Measurements from ENCODE around the gene NECTIN4. TPM values are rescaled to one million over a fixed set of nuclear protein-coding genes. Genes with fewer than 3 reads are reported as not detected.

NECTIN4 gene
- total RNA-seq, 1 donor from 2014 or later = not detected

DNA sequence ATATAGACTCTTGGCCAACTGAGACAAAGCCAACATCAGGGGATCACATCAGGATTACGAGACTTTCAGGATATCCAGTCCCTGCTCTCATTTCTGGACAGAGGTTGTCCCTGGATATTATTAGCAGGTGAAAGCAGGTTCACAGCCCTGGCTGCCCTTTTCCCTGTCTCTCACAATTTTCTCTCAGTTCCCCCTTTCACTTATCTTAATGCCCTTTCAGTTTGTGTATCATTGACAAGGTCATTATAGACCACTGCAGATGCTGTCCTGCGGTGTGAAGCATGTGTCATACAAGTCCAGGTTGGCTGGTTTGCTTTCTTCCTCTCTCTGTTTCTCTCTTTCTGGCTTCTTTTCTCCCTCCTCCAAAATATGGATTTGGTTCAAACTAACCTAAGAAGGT is 6.7 kb upstream of the NECTIN4 start:
- TF ChIP-seq, protein P1, sequence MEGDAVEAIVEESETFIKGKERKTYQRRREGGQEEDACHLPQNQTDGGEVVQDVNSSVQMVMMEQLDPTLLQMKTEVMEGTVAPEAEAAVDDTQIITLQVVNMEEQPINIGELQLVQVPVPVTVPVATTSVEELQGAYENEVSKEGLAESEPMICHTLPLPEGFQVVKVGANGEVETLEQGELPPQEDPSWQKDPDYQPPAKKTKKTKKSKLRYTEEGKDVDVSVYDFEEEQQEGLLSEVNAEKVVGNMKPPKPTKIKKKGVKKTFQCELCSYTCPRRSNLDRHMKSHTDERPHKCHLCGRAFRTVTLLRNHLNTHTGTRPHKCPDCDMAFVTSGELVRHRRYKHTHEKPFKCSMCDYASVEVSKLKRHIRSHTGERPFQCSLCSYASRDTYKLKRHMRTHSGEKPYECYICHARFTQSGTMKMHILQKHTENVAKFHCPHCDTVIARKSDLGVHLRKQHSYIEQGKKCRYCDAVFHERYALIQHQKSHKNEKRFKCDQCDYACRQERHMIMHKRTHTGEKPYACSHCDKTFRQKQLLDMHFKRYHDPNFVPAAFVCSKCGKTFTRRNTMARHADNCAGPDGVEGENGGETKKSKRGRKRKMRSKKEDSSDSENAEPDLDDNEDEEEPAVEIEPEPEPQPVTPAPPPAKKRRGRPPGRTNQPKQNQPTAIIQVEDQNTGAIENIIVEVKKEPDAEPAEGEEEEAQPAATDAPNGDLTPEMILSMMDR (conservative IDR thresholded peaks at IDR 0.05) = no peak
- Mint-ChIP-seq H3K4me3 (peak overlapping the region; percentile 35), H3K27ac (ENCODE audit: unreplicated experiment) (no peak overlapping the region), H3K36me3 (ENCODE audit: low read depth) (peaks cover 2% of the 10 kb centered on the region), H3K4me1 (peaks cover 23% of the 10 kb centered on the region), H3K9me3 (no peaks in the 10 kb centered on the region), H3K27me3 (ENCODE audit: low read depth) (peaks cover 19% of the 10 kb centered on the region)
- DNase-seq (ENCODE audit: low read depth, low spot score) = no peak

DNA sequence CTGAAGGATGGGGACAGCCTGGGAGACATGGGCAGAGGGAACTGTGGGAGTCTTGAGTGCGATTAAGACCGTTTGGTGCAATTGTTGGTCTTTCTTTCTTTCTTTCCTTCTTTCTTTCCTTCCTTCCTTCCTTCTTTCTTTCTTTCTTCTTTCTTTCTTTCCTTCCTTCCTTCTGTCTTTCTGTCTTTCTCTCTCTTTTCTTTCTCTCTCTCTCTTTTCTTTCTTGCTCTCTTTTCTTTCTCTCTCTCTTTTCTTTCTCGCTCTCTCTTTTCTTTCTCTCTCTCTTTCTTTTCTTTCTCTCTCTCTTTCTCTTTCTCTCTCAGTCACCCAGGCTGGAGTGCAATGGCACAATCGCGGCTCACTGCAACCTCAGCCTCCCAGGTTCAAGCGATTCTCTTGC is 5.9 kb upstream of the NECTIN4 start:
- no peak overlapping the region for H3K4me3 Mint-ChIP-seq
- no peaks in the 10 kb centered on the region for H3K9me3 Mint-ChIP-seq
- H3K4me1 Mint-ChIP-seq = peaks cover 23% of the 10 kb centered on the region
- TF ChIP-seq, protein P1 (conservative IDR thresholded peaks at IDR 0.05) = no peak
- DNase-seq (ENCODE audit: low read depth, low spot score) = no peak
- H3K36me3 Mint-ChIP-seq (ENCODE audit: low read depth) = peaks cover 2% of the 10 kb centered on the region
- peaks cover 19% of the 10 kb centered on the region for H3K27me3 Mint-ChIP-seq (ENCODE audit: low read depth)
- no peak overlapping the region for H3K27ac Mint-ChIP-seq (ENCODE audit: unreplicated experiment)

DNA sequence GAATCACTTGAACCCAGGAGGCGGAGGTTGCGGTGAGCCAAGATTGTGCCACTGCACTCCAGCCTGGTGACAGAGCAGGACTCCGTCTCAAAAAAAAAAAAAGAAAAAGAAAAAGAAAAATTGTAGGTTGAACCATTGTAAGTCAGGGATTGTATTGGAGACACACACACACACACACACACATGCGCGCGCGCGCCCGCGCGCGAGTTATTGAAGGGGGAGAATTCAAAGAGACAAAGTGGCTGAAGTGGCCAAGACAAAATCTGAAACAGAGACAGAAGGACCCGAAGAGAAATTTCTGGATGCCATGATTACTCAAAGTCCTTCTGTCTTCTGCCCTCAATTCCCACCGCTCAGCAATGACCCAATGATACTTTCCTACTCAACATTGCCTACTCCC is 5.1 kb upstream of the NECTIN4 start:
- DNase-seq (ENCODE audit: low read depth, low spot score) = no peak
- no peak overlapping the region for H3K27ac Mint-ChIP-seq (ENCODE audit: unreplicated experiment)
- no peak overlapping the region for H3K4me3 Mint-ChIP-seq
- H3K36me3 Mint-ChIP-seq (ENCODE audit: low read depth) = peaks cover 2% of the 10 kb centered on the region
- H3K9me3 Mint-ChIP-seq = no peaks in the 10 kb centered on the region
- peaks cover 19% of the 10 kb centered on the region for H3K27me3 Mint-ChIP-seq (ENCODE audit: low read depth)
- TF ChIP-seq, protein P1 (conservative IDR thresholded peaks at IDR 0.05) = no peak
- peaks cover 23% of the 10 kb centered on the region for H3K4me1 Mint-ChIP-seq

DNA sequence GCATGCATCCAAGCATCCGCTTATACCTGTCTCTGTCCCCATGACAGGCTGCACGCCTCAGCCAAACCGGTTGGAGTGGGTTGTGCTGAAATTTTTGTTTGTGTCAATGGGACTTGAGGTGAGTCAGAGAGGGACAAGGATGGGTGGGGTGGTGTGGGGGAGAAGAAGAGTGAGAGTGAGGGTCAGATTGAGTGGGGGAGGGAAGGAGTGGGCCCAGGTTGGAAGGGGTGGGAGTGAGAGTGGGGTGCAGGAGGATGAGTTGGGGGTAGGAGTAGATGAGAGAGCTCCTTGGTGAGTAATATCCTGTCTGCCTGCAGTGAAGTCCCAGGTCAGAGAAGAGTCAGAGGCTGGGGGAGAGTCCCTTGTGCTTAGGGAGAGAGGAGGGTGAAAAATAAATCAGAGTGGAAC is 3.3 kb upstream of the NECTIN4 start:
- no peak for DNase-seq (ENCODE audit: low read depth, low spot score)

GRCh38 chr1:161091796-161092507 is 2.6 kb upstream of the NECTIN4 start:
- no peak overlapping the region for H3K4me3 Mint-ChIP-seq
- peaks cover 4% of the 10 kb centered on the region for H3K4me1 Mint-ChIP-seq
- no peaks in the 10 kb centered on the region for H3K9me3 Mint-ChIP-seq
- peaks cover 8% of the 10 kb centered on the region for H3K27me3 Mint-ChIP-seq (ENCODE audit: low read depth)
- H3K27ac Mint-ChIP-seq (ENCODE audit: unreplicated experiment) = no peak overlapping the region
- DNase-seq (ENCODE audit: low read depth, low spot score) = no peak
- TF ChIP-seq, protein P1 (conservative IDR thresholded peaks at IDR 0.05) = no peak
- H3K36me3 Mint-ChIP-seq (ENCODE audit: low read depth) = no peaks in the 10 kb centered on the region

More for the DNA sequence above, 3.3 kb upstream of the NECTIN4 start:
- Mint-ChIP-seq H3K4me3 (no peak overlapping the region), H3K27me3 (ENCODE audit: low read depth) (peaks cover 9% of the 10 kb centered on the region), H3K36me3 (ENCODE audit: low read depth) (no peaks in the 10 kb centered on the region), H3K4me1 (peaks cover 10% of the 10 kb centered on the region), H3K9me3 (no peaks in the 10 kb centered on the region), H3K27ac (ENCODE audit: unreplicated experiment) (no peak overlapping the region)
- TF ChIP-seq, protein P1 (conservative IDR thresholded peaks at IDR 0.05) = no peak
